NCI-H446 (cell line): ENCODE data around the gene SCN4A.
A peak's percentile ranks its signal among the peaks of the same experiment; 100 is the strongest.

ENCODE experiments used
- DNase-seq, 2 experiments: peaks; one replicate each; lab custom pipeline; 2025; lab: John Stamatoyannopoulos, UW

The SCN4A gene

GRCh38 chr17:64001763-64002529 is 29.2 kb upstream of the SCN4A start:
- no peak for DNase-seq

GRCh38 chr17:64001091-64001579 is 28.4 kb upstream of the SCN4A start:
- DNase-seq = no peak

- DNase-seq = no peak
Measured at GRCh38 chr17:63999680-64000531, 27.2 kb upstream of the SCN4A start.

- DNase-seq = no peak
Measured at GRCh38 chr17:63998721-63999679, 26.3 kb upstream of the SCN4A start.

- peak; percentile 28 to 54 for DNase-seq
Measured at GRCh38 chr17:63998050-63998720, 25.5 kb upstream of the SCN4A start, which contains the start of gene PRR29. PRR29 (plus strand) TSS chr17:63998351; CDS start chr17:63998365, 14 bp downstream.

- DNase-seq = no peak
Measured at GRCh38 chr17:63997341-63998048, 24.8 kb upstream of the SCN4A start.

- DNase-seq = no peak
Measured at GRCh38 chr17:63996430-63997182, 23.9 kb upstream of the SCN4A start.

GRCh38 chr17:63995626-63996025 is 22.9 kb upstream of the SCN4A start:
- no peak for DNase-seq

- DNase-seq = no peak
Measured at GRCh38 chr17:63993368-63993985, 20.8 kb upstream of the SCN4A start.

GRCh38 chr17:63991611-63992010 is 18.9 kb upstream of the SCN4A start:
- no peak for DNase-seq

- no peak for DNase-seq
Measured at GRCh38 chr17:63989622-63990345, 17.1 kb upstream of the SCN4A start.

GRCh38 chr17:63988741-63989621 is 16.3 kb upstream of the SCN4A start:
- no peak for DNase-seq

GRCh38 chr17:63988127-63988478 is 15.4 kb upstream of the SCN4A start:
- no peak for DNase-seq

GRCh38 chr17:63987221-63988126 is 14.8 kb upstream of the SCN4A start:
- no peak for DNase-seq

- DNase-seq = no peak
Measured at GRCh38 chr17:63986821-63987220, 14.1 kb upstream of the SCN4A start.

- no peak for DNase-seq
Measured at GRCh38 chr17:63985387-63986140, 12.8 kb upstream of the SCN4A start.
